D721Med (cell line): ENCODE results near the gene OR4D2.
A peak's percentile ranks its signal among the peaks of the same experiment; 100 is the strongest.

Experiments
- DNase-seq: peaks from one replicate; pipeline ENCODE4 v3.0.0; 2011; ENCODE audit warnings: low spot score; ENCODE audit not compliant: insufficient read length
- FAIRE-seq: peaks from 2 replicates; lab custom pipeline; 2011; peaks lifted over from hg19 to GRCh38; lab: Jason Lieb, UNC
- CTCF ChIP-seq: IDR thresholded peaks from 2 replicates; pipeline ENCODE4 v1.5.1; 2012; ENCODE audit warnings: mild to moderate bottlenecking, control low read depth; ENCODE audit not compliant: insufficient read depth; ENCODE audit errors: missing control alignments

The OR4D2 gene

GRCh38 chr17:58195518-58196123 lies 28.8 kb downstream of the OR4D2 start:
- TF ChIP-seq CTCF, result no peak
- no peak for FAIRE-seq
- DNase-seq, result no peak

DNA sequence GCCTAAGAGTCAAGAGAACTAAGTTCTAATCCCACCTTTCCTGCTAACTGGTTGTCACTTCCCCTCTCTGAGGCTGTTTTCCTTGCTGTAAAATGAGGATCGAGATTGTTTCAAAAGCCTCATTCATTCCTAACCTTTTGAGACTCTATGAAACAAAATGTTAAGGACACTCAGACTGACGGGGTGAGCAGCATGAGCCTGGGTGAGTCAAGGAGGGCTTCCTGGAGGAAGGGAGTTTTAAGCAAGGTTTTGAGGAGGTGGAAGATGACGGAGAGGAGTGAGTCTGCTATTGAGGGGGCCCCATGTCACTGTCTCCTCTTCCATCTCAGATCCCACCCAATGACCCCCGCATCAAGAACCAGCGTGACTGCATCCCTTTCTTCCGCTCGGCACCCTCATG lies 29.8 kb downstream of the OR4D2 start:
- FAIRE-seq, result no peak
- no peak for DNase-seq

DNA sequence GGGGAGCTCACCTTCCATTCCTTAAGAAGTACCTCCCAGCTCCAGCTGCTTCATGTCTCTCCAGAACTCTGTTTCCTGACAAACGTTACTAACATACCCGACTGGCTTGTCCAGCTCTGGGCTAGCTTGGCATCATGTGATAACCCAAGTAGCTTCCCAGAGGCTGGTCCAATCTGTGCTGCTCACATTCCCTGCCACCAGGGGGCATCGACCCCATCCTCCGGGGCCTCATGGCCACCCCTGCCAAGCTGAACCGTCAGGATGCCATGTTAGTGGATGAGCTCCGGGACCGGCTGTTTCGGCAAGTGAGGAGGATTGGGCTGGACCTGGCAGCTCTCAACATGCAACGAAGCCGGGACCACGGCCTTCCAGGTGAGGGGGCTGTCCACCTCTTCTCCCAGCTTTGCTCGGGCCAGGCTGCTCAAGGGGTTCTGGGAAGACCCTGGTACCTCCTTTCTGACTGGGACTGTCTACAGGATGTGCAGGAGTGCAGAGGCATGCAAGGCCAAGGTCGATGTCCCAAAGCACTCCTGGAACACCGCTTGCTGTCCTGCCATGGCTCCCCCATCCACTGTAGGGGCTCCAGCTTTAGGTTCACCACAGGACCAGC lies 33.3 kb downstream of the OR4D2 start:
- TF ChIP-seq CTCF, result peak; percentile 81
- FAIRE-seq, result no peak
- peak; percentile 53 for DNase-seq

More for the DNA sequence above, 29.8 kb downstream of the OR4D2 start:
- no peak for TF ChIP-seq CTCF

- no peak for FAIRE-seq
- no peak for TF ChIP-seq CTCF
- no peak for DNase-seq
These were observed 36.1 kb downstream of the OR4D2 start for GRCh38 chr17:58202859-58203258.

- DNase-seq (no peak), FAIRE-seq (no peak)
- TF ChIP-seq CTCF, result no peak
These were observed 38.0 kb downstream of the OR4D2 start for GRCh38 chr17:58204796-58205195.

DNA sequence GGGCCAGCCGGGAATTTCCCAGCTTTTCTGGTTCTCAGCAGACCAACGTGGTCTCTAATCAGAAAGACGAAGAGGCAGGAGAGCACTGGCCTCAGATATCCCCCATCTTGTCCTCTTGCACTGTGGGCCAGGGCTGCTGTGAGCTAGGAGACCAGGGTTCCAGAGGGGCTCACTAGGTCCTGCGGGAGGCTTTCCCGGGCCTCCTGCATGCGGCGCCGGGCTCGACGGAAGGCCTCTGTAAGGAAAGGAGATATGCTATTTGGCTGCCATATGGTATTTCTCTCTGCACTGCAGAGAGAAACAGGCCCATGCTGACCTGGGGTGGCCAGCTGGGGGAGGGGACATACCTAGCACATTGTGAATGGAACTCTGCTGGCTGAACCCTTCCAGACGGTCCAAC lies 39.2 kb downstream of the OR4D2 start:
- FAIRE-seq, result no peak
- TF ChIP-seq CTCF, result no peak
- DNase-seq, result no peak

GRCh38 chr17:58207451-58207850 lies 40.7 kb downstream of the OR4D2 start:
- no peak for TF ChIP-seq CTCF
- DNase-seq (no peak), FAIRE-seq (no peak)
